ENCODE results near the gene MLST8. TPM values are rescaled to one million over a fixed set of nuclear protein-coding genes. Genes with fewer than 3 reads are reported as not detected.

The MLST8 gene
- total and polyA plus RNA-seq, 2 of the 8 experiments (the other 6 are each of a cell fraction or from before 2014, with no cell fraction given) = 67.6 to 321 TPM

DNA sequence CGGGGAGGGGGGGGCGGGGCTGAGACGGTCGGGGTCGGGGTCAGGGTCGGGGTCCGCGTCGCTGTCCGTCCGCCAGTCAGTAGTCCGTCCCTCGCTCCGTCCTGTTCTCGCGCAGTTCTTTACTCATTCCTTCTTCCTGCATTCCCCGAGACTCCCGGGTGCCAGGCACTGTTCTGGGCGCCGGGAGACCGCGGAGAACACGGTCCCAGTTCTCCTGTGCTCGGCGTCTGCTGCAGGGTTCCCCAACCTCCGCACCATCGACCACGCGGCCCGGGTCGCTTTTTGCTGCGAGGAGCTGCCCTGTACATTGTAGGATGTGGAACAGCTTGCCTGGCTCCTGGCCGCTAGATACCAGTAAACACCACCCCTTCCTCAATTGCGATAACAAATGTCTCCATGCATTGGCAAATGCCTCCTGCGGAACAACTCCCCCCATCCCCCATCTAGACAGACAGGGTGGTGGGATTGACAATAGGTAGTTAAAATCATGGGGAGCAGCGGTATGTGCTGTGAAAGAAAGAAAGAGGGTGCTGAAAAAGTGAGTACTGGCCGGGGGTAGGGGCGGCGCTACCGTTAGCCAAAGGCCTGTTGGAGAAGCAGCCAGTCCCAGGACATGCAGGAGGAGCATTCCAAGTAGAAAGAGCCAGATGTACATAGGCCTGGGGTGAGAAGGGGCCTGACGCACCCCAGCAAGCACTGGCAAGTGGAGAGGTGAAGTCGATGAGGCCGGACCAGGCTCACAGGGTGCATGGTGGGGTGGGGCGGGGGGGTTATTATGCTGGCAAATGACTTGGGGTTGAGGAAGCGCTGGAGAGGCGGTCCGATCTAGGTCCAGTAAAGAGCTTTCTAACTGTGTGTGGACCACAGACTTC lies 49.0 kb upstream of the MLST8 start (continued):
- TF ChIP-seq TAF7 (optimal IDR thresholded peaks at IDR 0.05; ENCODE audit: borderline replicate concordance, low read depth, low read length) = peak; percentile 21

All from H1 (cell line).